Ishikawa (cell line): ENCODE data around the gene DTD1.

Experiments used
- CEBPB ChIP-seq: IDR thresholded peaks from 2 replicates; pipeline ENCODE4 v1.6.1; 2012
- CREB1 ChIP-seq: IDR thresholded peaks from 2 replicates; pipeline ENCODE4 v1.6.1; 2012; ENCODE audit warnings: low read depth
- EP300 ChIP-seq: IDR thresholded peaks from 2 replicates; pipeline ENCODE4 v1.6.1; 2012; ENCODE audit warnings: borderline replicate concordance
- FOXM1 ChIP-seq: IDR thresholded peaks from 2 replicates; pipeline ENCODE4 v1.6.1; 2012; ENCODE audit warnings: low read depth, borderline replicate concordance
- NFIC ChIP-seq: IDR thresholded peaks from 2 replicates; pipeline ENCODE4 v1.6.1; 2012
- RAD21 ChIP-seq: IDR thresholded peaks from 2 replicates; pipeline ENCODE4 v1.6.1; 2012; ENCODE audit warnings: low read depth
- TAF1 ChIP-seq: IDR thresholded peaks from 2 replicates; pipeline ENCODE4 v1.6.1; 2012; ENCODE audit warnings: low read depth, mild to moderate bottlenecking
- TCF12 ChIP-seq: IDR thresholded peaks from 2 replicates; pipeline ENCODE4 v1.6.1; 2012; ENCODE audit warnings: low read depth
- YY1 ChIP-seq: IDR thresholded peaks from 2 replicates; pipeline ENCODE4 v1.6.1; 2012; ENCODE audit warnings: low read depth
- TF ChIP-seq, protein P1 (sequence below): IDR thresholded peaks from 2 replicates; pipeline ENCODE4 v1.6.1; 2012
- TF ChIP-seq, protein P2 (sequence below): IDR thresholded peaks from 2 replicates; pipeline ENCODE4 v1.6.1; 2012; ENCODE audit warnings: low read depth, mild to moderate bottlenecking

DNA sequence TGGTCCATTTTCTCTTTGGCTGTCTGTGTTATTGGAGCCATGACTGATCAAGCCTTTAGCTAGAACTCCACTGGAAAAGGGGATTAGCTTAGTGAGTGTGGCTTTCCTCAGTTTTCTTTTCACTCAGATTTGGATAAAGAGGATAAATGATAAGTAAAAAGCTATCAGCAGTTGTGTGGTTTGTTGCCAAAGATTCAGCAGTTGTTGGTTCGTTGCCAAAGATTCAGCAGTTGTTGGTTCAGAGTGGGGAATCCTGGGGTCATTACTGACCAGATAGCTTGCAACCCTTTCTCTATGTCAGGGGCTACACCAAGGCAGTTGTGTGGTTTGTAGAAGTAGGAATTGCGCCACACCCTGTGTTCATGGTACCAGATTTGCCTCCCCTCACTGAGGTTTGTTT is 118.1 kb downstream of the DTD1 start:
- TF ChIP-seq, protein P1, sequence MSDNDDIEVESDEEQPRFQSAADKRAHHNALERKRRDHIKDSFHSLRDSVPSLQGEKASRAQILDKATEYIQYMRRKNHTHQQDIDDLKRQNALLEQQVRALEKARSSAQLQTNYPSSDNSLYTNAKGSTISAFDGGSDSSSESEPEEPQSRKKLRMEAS = no peak
- TF ChIP-seq CEBPB = no peak
- no peak for TF ChIP-seq RAD21
- TF ChIP-seq CREB1 = no peak
- no peak for TF ChIP-seq NFIC
- TF ChIP-seq YY1 = no peak
- TF ChIP-seq FOXM1 = no peak
- TF ChIP-seq EP300 = no peak
- TF ChIP-seq, protein P2, sequence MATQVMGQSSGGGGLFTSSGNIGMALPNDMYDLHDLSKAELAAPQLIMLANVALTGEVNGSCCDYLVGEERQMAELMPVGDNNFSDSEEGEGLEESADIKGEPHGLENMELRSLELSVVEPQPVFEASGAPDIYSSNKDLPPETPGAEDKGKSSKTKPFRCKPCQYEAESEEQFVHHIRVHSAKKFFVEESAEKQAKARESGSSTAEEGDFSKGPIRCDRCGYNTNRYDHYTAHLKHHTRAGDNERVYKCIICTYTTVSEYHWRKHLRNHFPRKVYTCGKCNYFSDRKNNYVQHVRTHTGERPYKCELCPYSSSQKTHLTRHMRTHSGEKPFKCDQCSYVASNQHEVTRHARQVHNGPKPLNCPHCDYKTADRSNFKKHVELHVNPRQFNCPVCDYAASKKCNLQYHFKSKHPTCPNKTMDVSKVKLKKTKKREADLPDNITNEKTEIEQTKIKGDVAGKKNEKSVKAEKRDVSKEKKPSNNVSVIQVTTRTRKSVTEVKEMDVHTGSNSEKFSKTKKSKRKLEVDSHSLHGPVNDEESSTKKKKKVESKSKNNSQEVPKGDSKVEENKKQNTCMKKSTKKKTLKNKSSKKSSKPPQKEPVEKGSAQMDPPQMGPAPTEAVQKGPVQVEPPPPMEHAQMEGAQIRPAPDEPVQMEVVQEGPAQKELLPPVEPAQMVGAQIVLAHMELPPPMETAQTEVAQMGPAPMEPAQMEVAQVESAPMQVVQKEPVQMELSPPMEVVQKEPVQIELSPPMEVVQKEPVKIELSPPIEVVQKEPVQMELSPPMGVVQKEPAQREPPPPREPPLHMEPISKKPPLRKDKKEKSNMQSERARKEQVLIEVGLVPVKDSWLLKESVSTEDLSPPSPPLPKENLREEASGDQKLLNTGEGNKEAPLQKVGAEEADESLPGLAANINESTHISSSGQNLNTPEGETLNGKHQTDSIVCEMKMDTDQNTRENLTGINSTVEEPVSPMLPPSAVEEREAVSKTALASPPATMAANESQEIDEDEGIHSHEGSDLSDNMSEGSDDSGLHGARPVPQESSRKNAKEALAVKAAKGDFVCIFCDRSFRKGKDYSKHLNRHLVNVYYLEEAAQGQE = no peak
- no peak for TF ChIP-seq TCF12
- TF ChIP-seq TAF1 = no peak
